Uterus (tissue), 4 donors: ENCODE measurements around the gene MAP4. TPM values are rescaled to one million over a fixed set of nuclear protein-coding genes. Genes with fewer than 3 reads are reported as not detected.

ENCODE experiments used
- DNase-seq, 2 donors: peaks; one replicate each; pipeline ENCODE4 v3.0.0-alpha.2; 2019 to 2020
- H3K27ac ChIP-seq, 2 donors: fragments of 200-600 bp; sonication (generic); 1 replicate in 1 of 2; 2 replicates in 1 of 2; pipeline ENCODE4 v1.5.1; 2016 to 2018
- H3K27me3 ChIP-seq, 2 donors: fragments of 200-600 bp; sonication (generic); one replicate each; pipeline ENCODE4 v1.5.1; 2018 to 2019; ENCODE audit warnings: control low read depth in 1 of 2
- H3K36me3 ChIP-seq, 2 donors: fragments of 200-600 bp; sonication (generic); one replicate each; pipeline ENCODE4 v1.5.1; 2019; ENCODE audit warnings: control low read depth in 1 of 2
- H3K4me1 ChIP-seq, 2 donors: fragments of 200-600 bp; sonication (generic); one replicate each; pipeline ENCODE4 v1.5.1; 2018 to 2019; ENCODE audit warnings: control low read depth in 1 of 2
- H3K4me3 ChIP-seq, 2 donors: fragments of 200-600 bp; sonication (generic); 1 replicate in 1 of 2; 2 replicates in 1 of 2; pipeline ENCODE4 v1.5.1; 2018 to 2019; ENCODE audit warnings: mild to moderate bottlenecking in 1 of 2
- H3K9me3 ChIP-seq, 2 donors: fragments of 200-600 bp; sonication (generic); one replicate each; pipeline ENCODE4 v1.5.1; 2019; ENCODE audit warnings: control low read depth in 1 of 2
- CTCF ChIP-seq, 4 experiments: fragments of 200-600 bp in 2 of 4; fragments of 450-650 bp in 2 of 4; sonication (generic) in 2 of 4; IDR thresholded peaks; one replicate each; pipeline ENCODE4 v1.5.1; 2016 to 2019; ENCODE audit warnings: antibody characterized with exemption in 4 of 4, mild to moderate bottlenecking in 2 of 4, moderate library complexity in 1 of 4
- POLR2A ChIP-seq, 2 donors: fragments of 450-650 bp; IDR thresholded peaks; one replicate each; pipeline ENCODE4 v1.6.1; 2016; ENCODE audit warnings: antibody characterized with exemption in 2 of 2, mild to moderate bottlenecking in 1 of 2, moderate library complexity in 1 of 2
- intact Hi-C: fragments of 100-400 bp; cut with DNase I; formaldehyde crosslinking; loops from one replicate; pipeline ENCODE4 v1.15.1; 2023; ENCODE audit warnings: low total_unique reads
- total RNA-seq, 4 donors: library from RNA; depleted of rRNA in 3 of 4; stranded (reverse); fragments of >200 nt in 3 of 4; gene quantifications; one replicate each; pipeline versions ENCODE4 v1.1.0 to v1.2.4, GENCODE V29; 2014 to 2023
- donor health status: DM: yes; HTN: yes; CAD: no.

The MAP4 gene
- total RNA-seq, 4 donors from 2014 or later, result 51.5 to 264 (median 79.7) TPM

DNA sequence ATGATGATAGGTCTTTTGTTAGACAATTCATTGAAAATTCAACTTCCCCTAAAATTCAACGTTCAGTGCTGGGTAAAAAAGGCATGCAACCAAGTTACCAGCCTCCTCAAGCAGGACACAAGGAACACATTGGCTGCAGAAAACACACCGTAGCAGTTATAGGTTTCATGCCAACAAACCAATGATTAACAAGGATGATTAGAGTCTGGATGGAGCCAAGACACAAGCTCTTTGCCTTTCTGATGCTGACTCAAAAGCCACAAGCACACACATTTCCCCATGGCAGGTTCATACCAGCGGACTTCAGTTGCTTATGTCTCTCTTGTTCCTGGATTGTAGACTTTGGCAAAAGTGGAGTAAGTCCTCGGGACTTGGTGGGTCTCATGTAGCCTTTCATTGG, 107.5 kb downstream of the MAP4 start:
- intact Hi-C loops, result no loop called here
- no peak for DNase-seq
- Histone ChIP-seq H3K4me3 (no peak overlapping the region), H3K27me3 (no peaks in the 10 kb centered on the region), H3K4me1 (no peaks in the 10 kb centered on the region), H3K27ac (no peak overlapping the region), H3K36me3 (no peaks in the 10 kb centered on the region), H3K9me3 (no peaks in the 10 kb centered on the region)
- TF ChIP-seq POLR2A (IDR thresholded peaks at IDR 0.05), result no peak
- TF ChIP-seq CTCF (IDR thresholded peaks at IDR 0.05), result no peak

- no peak for DNase-seq
- intact Hi-C loops, result no loop called here
- no peaks in the 10 kb centered on the region for H3K27me3 ChIP-seq
- H3K4me1 ChIP-seq, result no peaks in the 10 kb centered on the region
- H3K36me3 ChIP-seq, result no peaks in the 10 kb centered on the region
- H3K27ac ChIP-seq, result no peak overlapping the region
- H3K4me3 ChIP-seq, result no peak overlapping the region
- no peaks in the 10 kb centered on the region for H3K9me3 ChIP-seq
- TF ChIP-seq CTCF (IDR thresholded peaks at IDR 0.05) (no peak), POLR2A (IDR thresholded peaks at IDR 0.05) (no peak)
Measured at GRCh38 chr3:47907784-47908183, 108.4 kb downstream of the MAP4 start.

GRCh38 chr3:47902746-47903145, 113.5 kb downstream of the MAP4 start:
- TF ChIP-seq POLR2A (IDR thresholded peaks at IDR 0.05), result no peak
- no peak for TF ChIP-seq CTCF (IDR thresholded peaks at IDR 0.05)
- H3K27me3 ChIP-seq, result no peaks in the 10 kb centered on the region
- intact Hi-C loops, result no loop called here

GRCh38 chr3:47901280-47901833, 114.9 kb downstream of the MAP4 start:
- no peak for TF ChIP-seq POLR2A (IDR thresholded peaks at IDR 0.05)
- Histone ChIP-seq H3K27me3 (no peaks in the 10 kb centered on the region), H3K9me3 (no peaks in the 10 kb centered on the region), H3K27ac (no peak overlapping the region), H3K4me1 (no peaks in the 10 kb centered on the region), H3K36me3 (no peaks in the 10 kb centered on the region), H3K4me3 (no peak overlapping the region)
- intact Hi-C loops, result no loop called here
- no peak for DNase-seq

More at GRCh38 chr3:47902746-47903145, 113.5 kb downstream of the MAP4 start:
- no peaks in the 10 kb centered on the region for H3K9me3 ChIP-seq
- H3K27ac ChIP-seq, result no peak overlapping the region
- no peaks in the 10 kb centered on the region for H3K36me3 ChIP-seq
- no peak for DNase-seq
- no peak overlapping the region for H3K4me3 ChIP-seq
- H3K4me1 ChIP-seq, result no peaks in the 10 kb centered on the region

DNA sequence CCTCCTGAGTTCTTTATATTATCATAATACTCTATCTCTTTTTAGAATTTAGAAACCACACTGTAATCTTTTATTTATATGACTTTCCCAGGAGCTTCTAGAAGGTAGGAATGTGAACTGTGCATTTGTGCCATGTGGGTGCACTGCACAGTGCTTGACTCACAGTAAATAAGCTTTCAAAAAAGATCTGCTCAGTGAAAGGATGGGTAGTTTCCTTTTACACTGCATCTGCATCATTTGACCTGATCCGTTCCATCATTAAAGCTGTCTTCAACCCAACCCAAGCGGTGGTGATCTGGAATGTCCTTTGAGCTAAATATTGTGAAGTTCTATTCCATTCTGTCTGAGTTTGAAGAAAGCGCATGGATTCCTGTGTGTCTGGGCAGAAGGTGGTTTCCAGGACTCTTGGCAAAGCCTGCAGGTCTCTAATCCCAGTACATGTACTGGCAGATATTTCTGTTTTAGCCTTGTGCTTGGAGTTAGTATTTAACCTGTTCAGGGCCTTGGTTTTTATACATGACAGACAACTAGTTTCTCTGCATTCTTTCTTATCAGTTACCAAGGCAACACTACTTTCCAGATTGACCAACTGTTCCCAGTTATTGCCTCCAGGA, 116.6 kb downstream of the MAP4 start:
- intact Hi-C loops, result no loop called here

More for the DNA sequence above, 116.6 kb downstream of the MAP4 start:
- no peak for TF ChIP-seq CTCF (IDR thresholded peaks at IDR 0.05)
- TF ChIP-seq POLR2A (IDR thresholded peaks at IDR 0.05), result no peak
- H3K27ac ChIP-seq, result no peak overlapping the region
- H3K36me3 ChIP-seq, result no peaks in the 10 kb centered on the region
- no peaks in the 10 kb centered on the region for H3K4me1 ChIP-seq
- no peak overlapping the region for H3K4me3 ChIP-seq
- no peaks in the 10 kb centered on the region for H3K27me3 ChIP-seq
- no peak for DNase-seq
- no peaks in the 10 kb centered on the region for H3K9me3 ChIP-seq
